IPS-18a (cell line): Measurements from ENCODE around the gene GRM7.

Source experiments
- H3K27ac ChIP-seq: one replicate; pipeline ENCODE4 v1.5.1; 2013; ENCODE audit warnings: low read length
- H3K27me3 ChIP-seq: one replicate; pipeline ENCODE4 v1.6.1; 2013; ENCODE audit warnings: mild to moderate bottlenecking, low read length; ENCODE audit not compliant: control insufficient read depth, insufficient read depth
- H3K36me3 ChIP-seq: one replicate; pipeline ENCODE4 v1.6.1; 2013; ENCODE audit warnings: low read depth, low read length; ENCODE audit not compliant: control insufficient read depth
- H3K4me1 ChIP-seq: one replicate; pipeline ENCODE4 v1.6.1; 2013; ENCODE audit warnings: low read depth, low read length; ENCODE audit not compliant: control insufficient read depth
- H3K4me3 ChIP-seq: one replicate; pipeline ENCODE4 v1.5.1; 2013; ENCODE audit warnings: low read length
- H3K9ac ChIP-seq: one replicate; pipeline ENCODE4 v1.6.1; 2013; ENCODE audit warnings: mild to moderate bottlenecking, low read length, moderate library complexity
- H3K9me3 ChIP-seq: one replicate; pipeline ENCODE4 v1.6.1; 2013; ENCODE audit warnings: low read depth, low read length; ENCODE audit not compliant: control insufficient read depth

GRM7 gene

GRCh38 chr3:7545334-7545733 is 684.4 kb downstream of the GRM7 start:
- Histone ChIP-seq H3K9me3 (no peaks in the 10 kb centered on the region), H3K27ac (no peak overlapping the region), H3K4me3 (no peak overlapping the region), H3K36me3 (no peaks in the 10 kb centered on the region), H3K9ac (no peak overlapping the region), H3K4me1 (no peaks in the 10 kb centered on the region), H3K27me3 (no peaks in the 10 kb centered on the region)

GRCh38 chr3:7546253-7546652 is 685.3 kb downstream of the GRM7 start:
- Histone ChIP-seq H3K27ac (no peak overlapping the region), H3K9me3 (no peaks in the 10 kb centered on the region), H3K9ac (no peak overlapping the region), H3K4me1 (no peaks in the 10 kb centered on the region), H3K27me3 (no peaks in the 10 kb centered on the region), H3K4me3 (no peak overlapping the region), H3K36me3 (no peaks in the 10 kb centered on the region)

- Histone ChIP-seq H3K9ac (no peak overlapping the region), H3K36me3 (no peaks in the 10 kb centered on the region), H3K4me1 (no peaks in the 10 kb centered on the region), H3K27ac (no peak overlapping the region), H3K4me3 (no peak overlapping the region), H3K9me3 (peaks cover 13% of the 10 kb centered on the region), H3K27me3 (no peaks in the 10 kb centered on the region)
These were observed 686.9 kb downstream of the GRM7 start for GRCh38 chr3:7547826-7548225.

- H3K36me3 ChIP-seq = no peaks in the 10 kb centered on the region
- no peak overlapping the region for H3K9ac ChIP-seq
- no peaks in the 10 kb centered on the region for H3K27me3 ChIP-seq
- H3K9me3 ChIP-seq = no peaks in the 10 kb centered on the region
- H3K4me3 ChIP-seq = no peak overlapping the region
- H3K27ac ChIP-seq = no peak overlapping the region
- peaks cover 3% of the 10 kb centered on the region for H3K4me1 ChIP-seq
These were observed 702.0 kb downstream of the GRM7 start for GRCh38 chr3:7562892-7563291.

GRCh38 chr3:7565574-7565973 is 704.7 kb downstream of the GRM7 start:
- H3K4me3 ChIP-seq = no peak overlapping the region
- H3K4me1 ChIP-seq = peaks cover 3% of the 10 kb centered on the region
- no peak overlapping the region for H3K27ac ChIP-seq
- no peaks in the 10 kb centered on the region for H3K36me3 ChIP-seq
- H3K9me3 ChIP-seq = no peaks in the 10 kb centered on the region
- H3K9ac ChIP-seq = no peak overlapping the region
- H3K27me3 ChIP-seq = no peaks in the 10 kb centered on the region

- Histone ChIP-seq H3K36me3 (no peaks in the 10 kb centered on the region), H3K9me3 (no peaks in the 10 kb centered on the region), H3K4me3 (no peak overlapping the region), H3K4me1 (peaks cover 3% of the 10 kb centered on the region), H3K27me3 (no peaks in the 10 kb centered on the region), H3K9ac (no peak overlapping the region), H3K27ac (no peak overlapping the region)
These were observed 706.2 kb downstream of the GRM7 start for GRCh38 chr3:7567160-7567559.

- H3K9me3 ChIP-seq = no peaks in the 10 kb centered on the region
- H3K4me3 ChIP-seq = no peak overlapping the region
These were observed 707.7 kb downstream of the GRM7 start for GRCh38 chr3:7568526-7569184.

GRCh38 chr3:7573330-7573729 is 712.4 kb downstream of the GRM7 start:
- Histone ChIP-seq H3K27ac (no peak overlapping the region), H3K36me3 (no peaks in the 10 kb centered on the region), H3K4me1 (no peaks in the 10 kb centered on the region), H3K9me3 (no peaks in the 10 kb centered on the region), H3K4me3 (no peak overlapping the region), H3K27me3 (no peaks in the 10 kb centered on the region), H3K9ac (no peak overlapping the region)

More at GRCh38 chr3:7568526-7569184, 707.7 kb downstream of the GRM7 start:
- Histone ChIP-seq H3K27ac (no peak overlapping the region), H3K27me3 (no peaks in the 10 kb centered on the region), H3K4me1 (peaks cover 3% of the 10 kb centered on the region), H3K36me3 (no peaks in the 10 kb centered on the region), H3K9ac (no peak overlapping the region)

- no peaks in the 10 kb centered on the region for H3K4me1 ChIP-seq
- H3K9me3 ChIP-seq = no peaks in the 10 kb centered on the region
- no peaks in the 10 kb centered on the region for H3K36me3 ChIP-seq
- no peaks in the 10 kb centered on the region for H3K27me3 ChIP-seq
- H3K9ac ChIP-seq = no peak overlapping the region
- no peak overlapping the region for H3K4me3 ChIP-seq
- H3K27ac ChIP-seq = no peak overlapping the region
These were observed 713.5 kb downstream of the GRM7 start for GRCh38 chr3:7574435-7574834.

GRCh38 chr3:7576071-7576470 is 715.2 kb downstream of the GRM7 start:
- Histone ChIP-seq H3K27ac (no peak overlapping the region), H3K4me1 (no peaks in the 10 kb centered on the region), H3K4me3 (no peak overlapping the region), H3K9me3 (no peaks in the 10 kb centered on the region), H3K9ac (no peak overlapping the region), H3K36me3 (no peaks in the 10 kb centered on the region), H3K27me3 (no peaks in the 10 kb centered on the region)

- H3K4me1 ChIP-seq = no peaks in the 10 kb centered on the region
- no peak overlapping the region for H3K4me3 ChIP-seq
- no peak overlapping the region for H3K9ac ChIP-seq
- H3K27ac ChIP-seq = no peak overlapping the region
- H3K36me3 ChIP-seq = no peaks in the 10 kb centered on the region
- no peaks in the 10 kb centered on the region for H3K27me3 ChIP-seq
- H3K9me3 ChIP-seq = no peaks in the 10 kb centered on the region
These were observed 715.6 kb downstream of the GRM7 start for GRCh38 chr3:7576506-7576905.

GRCh38 chr3:7577513-7577912 is 716.6 kb downstream of the GRM7 start:
- Histone ChIP-seq H3K4me1 (no peaks in the 10 kb centered on the region), H3K9me3 (no peaks in the 10 kb centered on the region), H3K27ac (no peak overlapping the region), H3K27me3 (no peaks in the 10 kb centered on the region), H3K36me3 (no peaks in the 10 kb centered on the region), H3K4me3 (no peak overlapping the region), H3K9ac (no peak overlapping the region)
